ENCODE results near the gene STK38L.

STK38L gene

GRCh38 chr12:27343255-27344000 lies 99.3 kb downstream of the STK38L start:
- in situ Hi-C loops (cut with MboI; ENCODE audit: low sequenced_read_pairs, unreplicated experiment) = no loop called here
- DNase-seq (ENCODE audit: low spot score) = no peak
- no peak for TF ChIP-seq CTCF (IDR thresholded peaks at IDR 0.05; ENCODE audit: borderline replicate concordance, control extremely low read depth, extremely low read depth, insufficient read depth, missing control alignments)

DNA sequence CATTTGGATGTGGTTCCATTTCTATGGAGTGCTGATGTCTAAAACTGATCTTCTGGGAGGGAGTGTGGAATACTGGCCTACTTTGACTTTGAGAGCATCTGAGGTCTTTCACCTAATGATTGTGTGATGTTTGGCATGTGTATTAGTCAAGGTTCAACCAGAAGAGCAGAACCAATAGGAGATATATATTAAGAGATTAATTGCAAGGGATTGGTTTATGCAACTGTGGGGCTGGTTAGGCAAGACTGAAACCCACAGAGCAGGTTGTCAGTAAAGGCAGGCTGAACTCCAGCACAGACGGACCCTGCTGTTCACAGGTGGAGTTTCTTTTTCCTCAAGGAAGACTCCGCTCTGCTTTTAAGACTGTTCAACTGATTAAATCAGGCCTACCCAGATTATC lies 100.2 kb downstream of the STK38L start:
- in situ Hi-C loops (cut with MboI; ENCODE audit: low sequenced_read_pairs, unreplicated experiment) = no loop called here
- TF ChIP-seq CTCF (IDR thresholded peaks at IDR 0.05; ENCODE audit: borderline replicate concordance, control extremely low read depth, extremely low read depth, insufficient read depth, missing control alignments) = no peak
- no peak for DNase-seq (ENCODE audit: low spot score)

DNA sequence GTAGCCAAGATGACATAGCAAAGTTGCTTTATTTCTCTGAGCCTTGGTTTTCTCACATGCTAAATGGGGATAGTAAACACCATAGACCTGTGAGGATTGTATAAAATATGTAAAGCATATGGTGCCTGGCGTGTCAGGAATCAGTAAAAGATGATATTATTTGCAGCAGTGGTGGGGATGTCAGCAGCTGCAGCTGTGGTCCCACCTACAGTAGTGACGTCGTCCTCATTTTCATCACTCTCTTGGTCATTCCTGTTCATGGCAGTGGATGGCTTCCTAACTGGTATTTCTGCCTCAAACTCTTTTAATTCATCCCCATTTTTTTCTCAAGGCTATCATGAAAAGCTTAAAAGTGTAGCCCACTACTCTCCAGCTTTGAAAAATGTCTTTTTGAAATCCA lies 100.7 kb downstream of the STK38L start:
- no peak for TF ChIP-seq CTCF (IDR thresholded peaks at IDR 0.05; ENCODE audit: borderline replicate concordance, control extremely low read depth, extremely low read depth, insufficient read depth, missing control alignments)
- DNase-seq (ENCODE audit: low spot score) = no peak
- in situ Hi-C loops (cut with MboI; ENCODE audit: low sequenced_read_pairs, unreplicated experiment) = no loop called here

DNA sequence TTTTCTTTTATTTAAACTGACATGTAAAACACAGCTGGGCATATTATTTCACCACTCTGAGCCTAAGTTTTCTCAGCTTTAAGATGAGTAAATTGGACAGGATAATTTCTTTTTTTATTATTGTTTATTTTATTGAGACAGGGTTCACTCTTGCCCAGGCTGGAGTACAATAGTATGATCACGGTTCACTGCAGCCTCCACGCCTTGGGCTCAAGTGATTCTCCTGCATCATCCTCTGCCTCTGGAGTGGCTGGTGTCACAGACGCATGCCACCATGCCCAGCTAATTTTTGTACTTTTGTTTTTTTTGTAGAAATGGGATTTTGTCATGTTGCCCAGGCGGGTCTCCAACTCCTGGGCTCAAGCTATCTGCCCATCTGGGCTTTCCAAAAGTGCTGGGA lies 101.3 kb downstream of the STK38L start:
- TF ChIP-seq CTCF (IDR thresholded peaks at IDR 0.05; ENCODE audit: borderline replicate concordance, control extremely low read depth, extremely low read depth, insufficient read depth, missing control alignments) = no peak
- in situ Hi-C loops (cut with MboI; ENCODE audit: low sequenced_read_pairs, unreplicated experiment) = no loop called here
- DNase-seq (ENCODE audit: low spot score) = no peak

DNA sequence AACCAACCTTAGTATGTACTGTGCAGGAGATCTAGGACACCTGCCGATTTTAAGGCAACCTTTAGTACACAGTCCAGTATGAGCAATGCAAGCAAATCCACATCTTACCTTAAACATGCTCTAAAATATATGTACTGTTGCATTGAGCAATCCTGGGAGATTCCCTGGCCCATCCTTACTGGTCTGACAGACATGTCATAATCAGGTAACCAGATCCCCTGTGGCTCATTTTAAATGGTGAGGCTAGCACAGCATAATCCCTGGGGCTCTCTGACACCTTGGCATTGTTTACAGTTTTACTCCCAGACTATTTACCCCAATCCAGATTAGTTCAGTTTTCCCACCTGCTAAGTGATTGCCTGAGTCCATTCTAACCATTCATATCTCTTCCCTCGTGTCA lies 103.7 kb downstream of the STK38L start:
- in situ Hi-C loops (cut with MboI; ENCODE audit: low sequenced_read_pairs, unreplicated experiment) = no loop called here
- no peak for TF ChIP-seq CTCF (IDR thresholded peaks at IDR 0.05; ENCODE audit: borderline replicate concordance, control extremely low read depth, extremely low read depth, insufficient read depth, missing control alignments)
- no peak for DNase-seq (ENCODE audit: low spot score)

DNA sequence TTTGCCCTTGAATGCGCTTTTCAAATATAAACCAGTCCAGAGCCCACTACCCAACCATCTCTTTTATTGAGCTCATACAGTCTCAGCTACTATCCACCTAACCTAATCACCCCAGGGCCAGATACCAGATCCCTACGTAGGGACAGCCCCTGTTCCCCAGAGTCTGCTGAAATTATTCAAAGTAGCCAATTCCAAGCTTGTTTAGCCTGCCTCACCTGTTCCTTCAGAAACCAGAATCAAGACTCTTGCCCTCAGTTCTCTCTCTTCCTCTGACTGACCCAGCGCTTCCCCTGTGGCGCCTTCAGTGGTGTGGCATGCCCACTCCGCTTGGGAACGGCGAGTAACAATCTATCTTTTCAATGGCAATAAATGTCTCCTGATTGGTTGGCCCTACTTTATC lies 107.4 kb downstream of the STK38L start:
- TF ChIP-seq CTCF (IDR thresholded peaks at IDR 0.05; ENCODE audit: borderline replicate concordance, control extremely low read depth, extremely low read depth, insufficient read depth, missing control alignments) = no peak
- DNase-seq (ENCODE audit: low spot score) = no peak
- in situ Hi-C loops (cut with MboI; ENCODE audit: low sequenced_read_pairs, unreplicated experiment) = no loop called here
